KOPT-K1 (cell line): Measurements from ENCODE around the gene CDC37L1.
A peak's percentile ranks its signal among the peaks of the same experiment; 100 is the strongest.

ENCODE experiments used
- H3K27ac ChIP-seq: fragments of 200-600 bp; sonication (generic); 2 replicates; pipeline ENCODE4 v1.5.1; 2016; ENCODE audit warnings: antibody characterized with exemption, mild to moderate bottlenecking, low read depth, low read length; ENCODE audit not compliant: poor library complexity, severe bottlenecking
- H3K36me3 ChIP-seq: fragments of 200-600 bp; sonication (generic); 2 replicates; pipeline ENCODE4 v1.5.1; 2017; ENCODE audit warnings: antibody characterized with exemption, mild to moderate bottlenecking, low read length, moderate library complexity; ENCODE audit not compliant: insufficient read depth
- H3K9me3 ChIP-seq: fragments of 200-600 bp; sonication (generic); 2 replicates; pipeline ENCODE4 v1.5.1; 2017; ENCODE audit warnings: antibody characterized with exemption, low read length, mild to moderate bottlenecking; ENCODE audit not compliant: insufficient read depth, poor library complexity, severe bottlenecking

Gene CDC37L1

GRCh38 chr9:4717815-4718214, 38.4 kb downstream of the CDC37L1 start:
- H3K27ac ChIP-seq, result no peak overlapping the region
- H3K36me3 ChIP-seq, result peaks cover 99% of the 10 kb centered on the region
- H3K9me3 ChIP-seq, result no peaks in the 10 kb centered on the region

GRCh38 chr9:4718911-4719310, 39.5 kb downstream of the CDC37L1 start:
- Histone ChIP-seq H3K9me3 (no peaks in the 10 kb centered on the region), H3K27ac (no peak overlapping the region), H3K36me3 (peaks cover 89% of the 10 kb centered on the region)

- no peak overlapping the region for H3K27ac ChIP-seq
- H3K36me3 ChIP-seq, result peaks cover 66% of the 10 kb centered on the region
- no peaks in the 10 kb centered on the region for H3K9me3 ChIP-seq
Observed at GRCh38 chr9:4721736-4722135, 42.4 kb downstream of the CDC37L1 start.

GRCh38 chr9:4725706-4726442, 46.5 kb downstream of the CDC37L1 start:
- Histone ChIP-seq H3K27ac (no peak overlapping the region), H3K36me3 (peaks cover 25% of the 10 kb centered on the region), H3K9me3 (no peaks in the 10 kb centered on the region)

- no peak overlapping the region for H3K27ac ChIP-seq
- peaks cover 8% of the 10 kb centered on the region for H3K36me3 ChIP-seq
- H3K9me3 ChIP-seq, result no peaks in the 10 kb centered on the region
Observed at GRCh38 chr9:4727593-4727992, 48.2 kb downstream of the CDC37L1 start.

GRCh38 chr9:4732890-4733289, 53.5 kb downstream of the CDC37L1 start:
- no peaks in the 10 kb centered on the region; the same call in 1 of the 2 replicates for H3K36me3 ChIP-seq
- no peaks in the 10 kb centered on the region for H3K9me3 ChIP-seq
- no peak overlapping the region for H3K27ac ChIP-seq

- Histone ChIP-seq H3K9me3 (no peaks in the 10 kb centered on the region), H3K27ac (no peak overlapping the region), H3K36me3 (no peaks in the 10 kb centered on the region; the same call in 1 of the 2 replicates)
Observed at GRCh38 chr9:4734150-4734549, 54.8 kb downstream of the CDC37L1 start.

GRCh38 chr9:4738866-4739586, 59.7 kb downstream of the CDC37L1 start:
- Histone ChIP-seq H3K9me3 (no peaks in the 10 kb centered on the region), H3K27ac (peak overlapping the region; percentile 66), H3K36me3 (no peaks in the 10 kb centered on the region; the same call in 1 of the 2 replicates)

- Histone ChIP-seq H3K27ac (peak overlapping the region; percentile 66), H3K9me3 (no peaks in the 10 kb centered on the region)
Observed at GRCh38 chr9:4739587-4740387, 60.4 kb downstream of the CDC37L1 start.

GRCh38 chr9:4740388-4740637, 60.9 kb downstream of the CDC37L1 start:
- Histone ChIP-seq H3K27ac (peak overlapping the region; percentile 66), H3K36me3 (no peaks in the 10 kb centered on the region), H3K9me3 (no peaks in the 10 kb centered on the region)

More at GRCh38 chr9:4739587-4740387, 60.4 kb downstream of the CDC37L1 start:
- H3K36me3 ChIP-seq, result no peaks in the 10 kb centered on the region

- H3K9me3 ChIP-seq, result no peaks in the 10 kb centered on the region
- peak within 1 kb of the TSS; percentile 66 for H3K27ac ChIP-seq
- no peaks in the 10 kb centered on the region for H3K36me3 ChIP-seq
Observed at GRCh38 chr9:4740638-4741364, 61.4 kb downstream of the CDC37L1 start, which contains the start of gene AK3. AK3 (minus strand) TSS chr9:4741202; CDS start chr9:4741087, 115 bp downstream.

- no peaks in the 10 kb centered on the region for H3K9me3 ChIP-seq
- H3K27ac ChIP-seq, result peak overlapping the region; percentile 66
- no peaks in the 10 kb centered on the region for H3K36me3 ChIP-seq
Observed at GRCh38 chr9:4741365-4742089, 62.2 kb downstream of the CDC37L1 start.

GRCh38 chr9:4742246-4742645, 62.9 kb downstream of the CDC37L1 start:
- Histone ChIP-seq H3K27ac (no peak overlapping the region), H3K36me3 (no peaks in the 10 kb centered on the region), H3K9me3 (no peaks in the 10 kb centered on the region)

- no peaks in the 10 kb centered on the region for H3K36me3 ChIP-seq
- H3K9me3 ChIP-seq, result no peaks in the 10 kb centered on the region
- no peak overlapping the region for H3K27ac ChIP-seq
Observed at GRCh38 chr9:4743131-4743875, 63.9 kb downstream of the CDC37L1 start.
